ENCODE measurements around the gene ICA1.
"Not testable (repeated sequence)": the region's sequence is repeated elsewhere in the genome, so short reads cannot be mapped to it uniquely, and the experiment has no call there.

Gene ICA1

DNA sequence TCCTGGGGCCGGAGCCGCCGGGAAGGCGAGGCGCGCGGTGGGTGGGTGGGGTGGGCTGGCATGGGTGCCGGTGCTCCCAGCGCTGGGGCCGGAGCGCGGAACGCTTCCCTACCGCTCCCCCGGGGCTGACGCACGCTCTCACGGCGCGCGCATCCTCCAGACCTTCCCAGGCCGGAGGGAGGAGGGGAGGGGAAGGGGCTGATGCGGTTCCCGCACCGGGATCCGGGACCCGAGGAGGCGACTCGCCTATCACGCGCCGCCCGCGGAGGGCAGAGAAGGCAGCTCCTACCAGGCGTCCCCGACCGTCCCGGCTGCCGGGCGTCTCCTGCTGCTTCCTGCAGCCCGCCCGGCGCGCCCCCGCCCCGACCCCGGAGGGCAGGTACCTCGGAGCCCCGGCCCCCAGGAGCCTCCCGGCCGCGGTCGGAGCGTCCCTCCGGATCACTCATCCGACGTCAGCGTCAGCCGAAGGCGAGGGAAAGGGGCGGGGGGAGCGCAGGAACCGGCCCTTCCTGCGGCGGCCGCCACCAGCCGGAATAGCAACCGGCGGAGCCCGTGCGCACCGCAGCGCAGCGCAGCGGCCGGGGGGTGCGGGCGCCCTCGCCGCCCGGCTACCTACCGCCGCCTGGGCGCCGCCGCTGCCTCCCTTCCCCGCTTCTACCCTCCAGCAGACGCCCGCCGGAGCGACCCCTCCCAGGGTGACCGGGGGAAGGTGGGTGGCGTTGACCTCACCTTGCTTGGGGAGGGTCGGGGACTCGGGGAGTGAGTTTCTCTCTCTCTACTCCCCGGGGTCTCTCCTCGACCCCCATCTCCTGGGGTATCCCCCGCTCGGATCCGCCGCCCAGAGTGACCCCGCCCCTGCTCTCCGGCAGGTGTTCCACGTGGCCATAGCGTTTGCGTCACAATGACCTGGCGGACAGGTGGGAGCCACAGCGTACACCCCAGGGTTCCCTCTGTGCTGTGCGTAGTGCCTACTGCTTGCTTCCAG, at the start of gene ICA1:
Gene ICA1, minus strand, starts transcription at position 457 of the 985 bp plus-strand sequence. CDS start 26,241 bp downstream, outside the sequence.
- DNase-seq, result no peak

DNA sequence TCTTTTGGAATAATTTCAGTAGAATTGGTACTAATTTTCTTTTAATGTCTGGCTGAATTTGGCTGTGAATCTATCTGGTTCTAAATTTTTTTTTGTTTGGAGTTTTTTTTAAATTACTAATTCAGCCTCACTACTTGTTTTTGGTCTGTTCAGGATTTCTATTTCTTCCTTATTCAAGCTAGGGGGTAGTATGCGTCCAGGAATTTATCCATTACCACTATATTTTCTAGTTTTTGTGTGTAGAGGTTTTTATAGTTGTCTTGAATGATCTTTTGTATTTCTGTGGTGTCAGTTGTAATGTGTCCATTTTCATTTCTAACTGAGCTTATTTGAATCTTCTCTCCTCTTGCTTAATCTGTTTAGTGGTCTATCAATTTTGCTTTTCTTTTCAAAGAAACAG, 48.9 kb upstream of the ICA1 start:
- no peak for DNase-seq

DNA sequence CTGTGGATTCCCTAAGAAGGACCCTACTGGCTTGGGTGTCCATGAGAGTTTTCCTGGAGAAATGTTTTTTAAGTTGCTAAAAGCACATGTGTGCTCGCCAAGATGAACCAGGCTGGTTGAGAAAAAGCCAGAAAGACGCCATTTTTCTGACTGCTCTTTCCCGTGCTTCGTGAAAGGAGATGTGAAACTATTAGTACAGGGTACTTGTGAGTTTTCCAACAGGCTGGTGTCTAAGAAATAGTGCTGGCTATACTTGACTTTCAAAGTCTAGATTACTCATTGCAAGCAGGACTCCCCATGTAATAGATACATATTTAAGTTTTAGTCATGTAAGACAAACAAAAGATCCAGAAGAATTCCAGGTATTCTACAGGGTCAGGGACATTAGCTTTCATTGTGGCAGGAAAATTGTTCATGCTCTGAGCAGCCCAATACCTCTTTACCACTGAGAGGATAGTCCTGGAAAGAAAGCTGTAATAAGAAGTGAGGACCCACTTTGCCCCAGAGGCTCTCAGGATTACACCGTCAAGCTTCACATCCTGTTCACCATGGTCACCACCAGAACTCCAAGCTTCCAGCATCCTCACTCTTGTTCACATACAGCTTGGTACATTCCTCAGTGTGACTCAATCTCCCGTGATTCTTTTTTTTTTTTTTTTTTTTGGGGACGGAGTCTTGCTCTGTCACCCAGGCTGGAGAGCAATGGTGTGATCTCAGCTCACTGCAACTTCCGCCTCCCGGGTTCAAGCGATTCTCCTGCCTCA, 43.8 kb upstream of the ICA1 start:
- no peak for DNase-seq

DNA sequence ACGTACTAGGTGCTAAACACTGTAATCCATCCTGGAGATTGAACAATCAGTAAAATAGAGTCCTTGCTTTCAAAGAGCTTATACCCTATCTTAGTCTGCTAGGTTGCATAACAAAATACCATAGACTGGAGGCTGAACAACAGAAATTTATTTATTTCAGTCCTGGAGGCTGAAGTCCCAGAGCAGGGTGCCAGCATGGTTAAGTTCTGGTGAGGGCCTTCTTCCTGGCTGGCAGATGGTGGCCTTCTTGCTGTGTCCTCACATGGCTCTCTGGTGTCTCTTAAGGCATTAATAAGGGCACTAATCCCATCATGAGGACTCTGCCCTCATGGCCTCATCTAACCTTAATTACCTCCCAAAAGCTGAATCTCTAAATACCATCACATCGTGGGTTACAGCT, 43.1 kb upstream of the ICA1 start:
- no peak for DNase-seq

DNA sequence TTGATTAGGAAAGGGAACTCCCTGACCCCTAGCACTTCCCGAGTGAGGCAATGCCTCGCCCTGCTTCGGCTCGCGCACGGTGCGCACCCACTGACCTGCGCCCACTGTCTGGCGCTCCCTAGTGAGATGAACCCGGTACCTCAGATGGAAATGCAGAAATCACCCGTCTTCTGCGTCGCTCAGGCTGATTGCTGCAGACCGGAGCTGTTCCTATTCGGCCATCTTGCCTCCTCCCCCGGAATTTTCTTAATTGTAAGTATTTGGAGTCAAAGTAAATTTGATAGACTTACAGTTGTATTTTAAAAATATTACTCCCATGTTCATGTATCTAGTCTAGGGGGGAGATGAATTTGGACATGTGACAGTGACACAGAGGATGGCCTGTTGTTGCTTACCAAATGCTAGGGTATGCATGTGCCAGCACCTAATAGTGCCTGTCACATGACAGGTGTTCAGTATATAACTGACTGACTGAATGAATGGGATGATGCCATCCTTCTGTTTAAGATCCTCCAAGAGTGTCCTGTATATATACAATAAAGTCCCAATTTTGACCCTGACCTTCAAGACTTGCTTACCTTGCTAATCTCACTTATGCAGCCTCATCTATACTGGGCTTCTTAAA, 42.0 kb upstream of the ICA1 start:
- no peak for DNase-seq

DNA sequence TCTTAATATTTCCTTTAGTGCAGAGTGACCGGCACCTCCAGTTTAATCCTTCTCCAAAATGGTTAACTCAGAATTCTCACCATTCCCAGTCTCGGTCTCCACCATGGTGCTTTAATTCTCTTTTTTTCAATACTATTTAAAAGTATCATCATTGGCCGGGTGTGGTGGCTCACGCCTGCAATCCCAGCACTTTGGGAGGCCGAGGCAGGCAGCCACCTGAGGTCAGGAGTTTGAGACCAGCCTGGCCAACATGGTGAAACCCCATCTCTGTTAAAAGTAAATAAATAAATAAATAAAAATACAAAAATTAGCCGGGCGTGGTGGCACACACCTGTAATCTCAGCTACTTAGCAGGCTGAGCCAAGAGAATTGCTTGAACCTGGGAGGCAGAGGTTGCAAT, 35.1 kb upstream of the ICA1 start:
- not testable (repeated sequence) for DNase-seq

DNA sequence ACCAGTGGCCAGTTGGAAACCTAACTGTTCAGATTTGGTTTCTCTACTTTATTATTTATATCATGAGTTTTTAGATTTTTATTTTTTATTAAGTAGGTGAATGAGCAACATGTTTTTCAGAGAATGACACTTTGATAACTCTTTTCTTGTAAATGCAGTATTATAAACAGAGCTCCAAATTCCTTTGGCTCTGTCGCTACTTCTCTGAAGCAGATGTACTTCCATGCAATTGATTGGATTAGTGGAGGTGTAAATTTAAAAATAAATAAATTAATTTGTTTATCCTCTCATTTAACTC, 34.3 kb upstream of the ICA1 start:
- DNase-seq, result no peak

DNA sequence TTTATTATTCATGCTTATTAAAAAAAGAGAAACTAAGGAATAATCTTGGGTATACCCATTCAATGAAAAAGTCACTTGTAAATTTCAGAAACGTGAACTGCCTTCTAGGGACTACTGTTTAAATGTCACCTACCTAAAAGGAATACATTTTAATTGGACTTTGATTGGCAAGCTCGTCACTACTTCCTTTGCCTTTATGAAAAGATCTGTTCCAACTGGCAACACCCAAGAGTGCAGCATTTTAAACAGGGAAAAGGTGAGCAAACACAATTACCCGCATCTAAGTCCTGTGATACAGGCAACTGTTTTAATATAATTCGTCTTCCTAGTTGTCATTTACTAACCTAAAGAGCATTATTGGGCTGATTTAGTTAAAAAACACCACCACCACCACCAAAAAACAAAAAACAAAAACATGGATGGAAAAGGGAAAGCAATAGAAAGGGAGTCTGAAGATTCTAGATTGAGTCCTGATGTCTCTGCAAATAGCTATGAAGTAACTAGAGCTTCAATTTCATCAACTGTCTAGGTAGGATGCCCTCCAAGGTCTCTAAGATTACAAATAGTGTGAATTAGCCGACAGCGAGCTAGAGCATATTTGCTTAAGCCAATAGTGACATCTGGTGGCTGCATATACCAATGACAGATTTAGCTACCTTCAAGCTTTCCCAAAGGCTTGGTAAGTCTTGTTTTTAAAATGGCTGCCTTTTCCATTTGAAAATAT, 33.8 kb upstream of the ICA1 start:
- peak; percentile 5 for DNase-seq

DNA sequence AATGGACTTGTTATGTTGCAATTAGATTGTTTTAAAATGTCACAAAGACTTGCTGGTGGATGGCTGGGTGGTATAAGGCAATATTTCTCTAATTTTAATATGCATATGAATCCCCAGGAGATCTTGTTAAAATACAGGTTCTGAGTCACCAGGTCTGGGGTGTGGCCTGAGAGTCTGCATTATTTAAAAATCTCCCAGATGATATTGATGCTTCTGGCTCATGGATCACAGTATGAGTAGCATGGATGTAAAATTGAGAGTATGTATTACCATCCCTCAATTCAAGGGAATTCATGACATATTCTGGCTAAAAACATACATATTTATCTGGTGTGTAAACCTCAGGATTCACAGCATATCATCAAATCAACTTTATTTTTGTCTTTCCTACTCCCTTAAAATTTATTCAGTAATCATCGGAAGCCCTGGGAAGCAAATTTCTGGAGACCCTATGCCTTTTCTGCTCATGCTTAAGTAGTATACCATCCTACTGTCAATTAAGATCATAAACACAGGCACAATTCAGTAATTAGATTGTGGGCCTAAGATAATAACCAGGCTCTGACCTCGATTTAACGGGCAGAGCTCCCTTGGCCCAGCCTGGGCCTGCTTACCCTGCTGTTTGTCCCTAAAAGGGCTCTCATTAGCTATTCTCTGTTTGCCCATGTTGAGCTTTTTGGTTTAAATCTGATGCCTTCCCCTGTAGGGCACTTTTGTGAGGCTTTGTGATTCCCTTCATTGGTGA, 29.6 kb upstream of the ICA1 start:
- no peak for DNase-seq

DNA sequence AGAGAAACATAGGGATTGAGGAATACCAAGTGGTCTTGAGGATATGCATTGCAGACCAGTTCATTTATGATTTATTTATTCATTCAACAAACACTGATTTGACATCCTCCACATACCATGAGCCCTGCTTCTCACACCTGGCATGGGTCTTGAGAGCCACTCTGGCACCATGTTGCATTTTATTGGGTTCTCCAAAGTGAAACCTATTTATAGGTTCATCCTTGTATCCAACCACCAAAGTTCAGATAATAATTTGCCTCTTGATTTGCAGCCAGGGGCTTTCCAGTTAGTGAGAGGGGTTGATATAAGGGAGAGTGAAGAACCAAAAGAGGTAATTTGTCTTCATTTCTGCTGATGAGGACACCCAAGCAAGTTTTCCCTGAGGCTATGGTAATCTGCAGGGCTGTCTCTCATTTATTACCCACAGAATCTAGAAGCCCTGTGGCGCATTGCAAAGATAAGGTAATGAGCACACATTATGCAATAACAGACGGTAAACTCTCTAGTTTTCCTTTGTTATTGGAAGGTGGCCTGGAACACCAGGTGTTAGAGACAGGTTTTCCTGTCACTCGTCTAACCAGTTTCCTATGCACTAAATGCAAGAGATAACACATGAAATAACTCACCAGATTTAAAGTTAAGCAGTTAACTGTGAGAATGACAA, 28.8 kb upstream of the ICA1 start:
- DNase-seq, result no peak

DNA sequence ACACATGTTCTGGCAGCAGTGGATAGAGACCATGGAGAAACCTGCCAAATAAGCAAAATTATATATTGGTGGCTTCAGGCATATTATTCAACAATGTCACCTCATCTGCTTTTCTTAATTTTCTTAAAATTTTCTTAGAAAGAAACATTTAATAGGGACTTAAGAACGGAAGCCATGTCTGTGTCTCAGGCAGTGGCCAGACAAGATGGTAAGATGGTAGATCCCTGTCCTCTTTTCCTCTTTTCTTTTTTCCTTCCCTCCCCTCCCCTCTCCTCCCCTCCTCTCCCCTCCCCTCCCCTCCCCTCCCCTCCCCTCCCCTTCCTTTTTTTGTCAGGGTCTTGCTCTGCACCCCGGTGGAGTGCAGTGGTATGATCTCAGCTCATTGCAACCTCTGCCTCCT, 24.2 kb upstream of the ICA1 start:
- DNase-seq, result no peak

DNA sequence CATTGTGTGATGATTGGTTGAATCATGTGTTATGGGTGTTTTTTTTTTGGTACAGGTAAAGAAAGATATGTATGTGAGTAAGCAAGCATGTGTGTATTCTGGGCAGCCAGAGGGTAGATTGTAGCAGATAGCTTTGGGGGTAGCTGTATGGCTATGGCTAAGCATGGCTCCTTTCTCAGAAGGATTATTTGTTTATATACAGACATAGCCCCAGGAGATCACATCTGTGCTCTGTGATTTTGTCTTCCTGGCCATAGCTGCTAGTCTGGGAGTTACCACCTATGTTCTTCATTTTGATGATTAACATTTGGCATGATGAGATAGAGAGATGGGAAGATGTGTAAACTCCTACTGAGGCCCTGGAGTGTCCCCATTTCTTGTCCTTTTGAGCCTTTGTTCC, 23.2 kb upstream of the ICA1 start:
- DNase-seq, result no peak

DNA sequence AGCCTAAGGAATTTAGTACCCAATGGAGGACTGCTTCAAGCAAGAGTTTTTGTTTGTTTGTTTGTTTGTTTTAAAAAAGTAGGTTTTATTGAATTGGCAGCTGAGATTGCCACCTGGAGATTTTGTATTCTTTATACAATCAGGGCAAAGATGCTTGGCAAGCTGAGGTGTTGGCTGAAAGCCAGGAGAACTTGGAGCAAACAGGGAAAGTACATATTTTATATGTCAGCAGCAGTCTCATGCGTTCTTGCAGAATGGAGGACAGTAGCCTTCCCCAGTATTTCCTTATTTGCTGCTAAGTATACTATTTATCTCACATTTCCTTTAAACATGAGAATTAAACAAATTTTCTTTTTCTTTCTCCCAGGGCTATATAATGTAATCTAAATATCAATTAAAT, 22.6 kb upstream of the ICA1 start:
- DNase-seq, result no peak

DNA sequence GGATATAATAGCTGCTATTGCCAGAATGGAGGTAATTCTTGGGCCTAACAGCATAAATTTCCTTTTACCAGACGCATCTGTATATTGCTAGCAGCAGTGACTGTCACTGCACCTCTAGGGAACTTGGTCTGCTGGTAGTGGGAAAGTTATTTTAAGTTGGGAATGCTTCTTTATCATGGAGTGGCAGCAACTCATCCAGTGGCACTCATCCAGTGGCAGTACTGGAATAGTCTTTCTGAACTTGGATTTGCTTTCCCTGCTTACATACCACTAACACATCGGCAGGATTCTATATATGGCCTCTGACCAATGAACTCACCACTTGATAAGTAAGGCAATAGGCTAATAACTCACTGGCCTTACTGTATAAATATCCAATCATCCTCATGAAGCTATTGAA, 22.0 kb upstream of the ICA1 start:
- DNase-seq, result no peak

DNA sequence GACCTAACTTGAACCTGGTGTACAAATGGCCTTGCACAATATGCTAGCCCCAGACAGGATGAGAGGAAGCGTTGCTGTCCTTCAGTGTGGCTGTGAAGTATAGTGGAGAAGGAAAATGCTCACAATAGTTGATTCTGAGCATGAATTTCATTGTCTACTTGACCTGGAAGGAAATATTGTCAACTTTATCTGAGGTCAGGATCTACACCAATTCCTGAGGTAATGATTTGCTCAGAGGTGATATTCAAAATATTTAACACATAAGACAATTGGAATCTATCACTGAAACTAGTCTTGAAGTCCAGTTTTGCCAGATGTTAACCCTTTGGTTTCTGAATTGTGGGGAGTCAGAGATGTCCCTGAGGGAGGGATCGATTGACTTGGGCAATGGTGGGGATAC, 20.9 kb upstream of the ICA1 start:
- DNase-seq, result no peak

DNA sequence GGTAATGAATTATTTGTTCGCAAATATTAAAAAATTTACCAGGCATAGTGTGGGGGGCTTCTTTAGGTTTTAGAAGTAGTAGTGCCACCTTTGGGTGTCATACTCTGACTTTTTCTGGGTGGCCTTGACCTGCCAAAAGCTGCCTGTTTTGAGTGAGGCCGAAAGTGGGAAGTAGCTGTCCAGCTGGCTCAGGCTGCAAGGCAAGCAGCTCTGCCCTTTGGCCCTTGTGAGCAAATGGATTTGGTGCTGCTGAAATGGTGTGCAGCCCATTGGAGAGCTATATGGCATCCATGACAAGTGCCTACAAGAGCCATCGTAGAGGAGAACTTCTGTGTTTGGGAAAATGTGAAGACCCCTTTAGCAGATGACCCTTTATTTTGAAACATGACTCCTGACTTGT, 20.2 kb upstream of the ICA1 start:
- no peak for DNase-seq

DNA sequence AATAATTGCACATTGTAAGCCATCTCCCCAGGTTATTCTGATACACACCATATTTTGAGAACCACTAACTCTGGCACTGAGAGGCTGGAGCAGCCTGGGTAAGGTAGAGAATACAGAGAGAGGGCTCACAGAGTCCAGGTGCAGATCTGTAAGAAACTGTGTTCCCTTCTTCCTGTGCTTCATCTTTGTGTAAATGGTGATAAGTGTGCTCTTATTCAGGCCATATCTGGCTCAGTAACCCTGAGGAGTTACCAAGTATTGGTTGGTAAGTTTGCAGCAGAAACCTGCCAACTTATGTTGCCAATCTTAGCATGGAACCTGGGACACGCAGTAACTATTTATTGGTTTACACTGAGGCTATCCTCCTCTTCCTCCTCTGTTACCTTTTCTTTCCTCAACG, 16.2 kb upstream of the ICA1 start:
- no peak for DNase-seq

DNA sequence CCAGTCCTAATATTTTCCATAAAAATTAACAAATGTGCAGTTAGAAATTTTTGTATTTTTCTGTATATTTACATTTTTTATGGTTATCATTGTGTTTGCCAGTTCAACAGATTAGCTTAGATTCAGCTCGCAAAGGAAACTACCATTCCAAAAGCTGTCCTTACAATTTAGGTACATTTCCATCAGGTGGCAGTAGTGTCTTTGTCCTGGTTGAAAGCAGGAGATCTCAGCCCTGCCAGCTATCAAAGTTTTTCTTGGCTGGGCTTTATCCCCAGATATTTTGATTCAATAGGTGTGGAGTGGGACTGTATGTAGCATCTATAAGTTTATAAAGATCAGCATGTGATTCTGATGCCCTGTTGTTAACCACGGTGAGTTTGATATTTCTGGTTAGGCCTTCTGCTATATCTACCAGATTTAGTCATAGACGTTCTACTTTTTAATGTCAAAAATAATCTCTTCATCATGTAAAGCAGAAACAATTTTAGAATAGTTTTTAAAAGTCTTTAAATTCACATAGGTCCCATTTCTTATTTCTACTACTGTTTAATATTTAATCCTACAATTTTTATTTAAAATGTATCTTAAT, 15.5 kb upstream of the ICA1 start:
- no peak for DNase-seq

DNA sequence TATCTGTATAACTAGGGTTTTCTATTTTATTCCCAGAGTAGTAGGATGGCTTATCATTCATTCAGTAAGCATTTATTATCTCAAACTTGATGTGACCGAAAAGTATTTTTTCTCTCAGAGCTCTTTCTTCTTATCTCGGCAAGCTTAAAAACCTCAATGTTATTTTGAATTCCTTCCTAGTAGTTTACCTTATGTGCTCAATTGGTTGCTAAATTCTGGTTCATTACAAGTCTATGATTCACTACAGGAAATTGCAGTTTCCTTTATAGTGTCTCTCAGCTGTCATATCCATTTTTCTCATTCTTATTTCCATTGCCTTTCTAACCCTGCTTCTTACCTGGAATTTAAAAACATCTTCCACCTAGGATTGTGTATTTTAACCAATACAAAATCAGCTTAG, 12.6 kb upstream of the ICA1 start:
- no peak for DNase-seq

DNA sequence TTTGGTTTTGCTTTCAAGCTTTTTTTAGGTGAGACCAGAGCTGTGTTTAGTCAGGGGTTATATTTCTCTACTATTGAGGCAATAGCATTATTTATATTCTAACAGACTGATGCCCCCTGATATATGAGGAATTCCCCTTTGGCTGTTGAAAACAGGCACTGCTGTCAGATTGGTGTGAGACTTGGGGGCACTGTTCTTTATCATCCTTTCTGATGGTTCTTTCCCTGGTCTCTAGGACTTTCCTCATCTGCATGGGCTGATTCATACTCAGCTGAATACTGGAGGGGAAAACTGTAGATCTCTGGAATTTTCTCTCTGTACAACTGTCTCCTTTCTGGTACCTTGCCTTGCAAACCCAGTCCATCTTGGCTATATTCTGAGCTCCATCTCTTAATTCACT, 10.0 kb upstream of the ICA1 start:
- no peak for DNase-seq

DNA sequence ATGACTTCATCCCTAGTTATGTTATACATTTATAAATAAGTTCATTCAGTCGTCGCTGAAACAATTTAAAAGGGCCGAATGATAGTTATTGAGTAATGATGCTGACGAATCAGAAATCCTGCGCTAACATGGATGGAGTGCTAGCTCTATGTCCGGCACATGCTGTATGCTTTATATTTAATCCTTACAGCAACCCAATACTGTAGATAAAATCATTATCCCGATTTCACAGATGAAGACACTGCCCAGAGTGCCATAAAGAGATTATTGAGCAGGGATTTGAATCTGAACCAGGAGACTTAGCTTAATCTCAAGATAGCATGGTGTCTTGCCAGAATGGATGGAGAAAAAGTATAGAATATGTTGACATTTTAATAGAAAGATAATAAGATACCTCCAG, 1.1 kb upstream of the ICA1 start:
- no peak for DNase-seq
